LoVo (cell line): ENCODE results near the gene MPG.

Experiments
- DNase-seq: peaks from one replicate; pipeline ENCODE4 v3.0.0-alpha.2; 2016; ENCODE audit warnings: low spot score

The MPG gene

GRCh38 chr16:50769-51591, 27.0 kb upstream of the MPG start:
- no peak for DNase-seq

GRCh38 chr16:53346-54236, 24.4 kb upstream of the MPG start, which contains the start of the genes POLR3K and SNRNP25:
POLR3K (minus strand) TSS chr16:53608; CDS start chr16:53586, 22 bp downstream.
SNRNP25 (plus strand) TSS chr16:53828; CDS start chr16:54017, 189 bp downstream.
- peak; percentile 98 for DNase-seq

GRCh38 chr16:54237-54581, 23.8 kb upstream of the MPG start:
- DNase-seq = no peak

GRCh38 chr16:55571-56136, 22.4 kb upstream of the MPG start:
- DNase-seq = no peak

GRCh38 chr16:56231-56927, 21.6 kb upstream of the MPG start:
- no peak for DNase-seq

- no peak for DNase-seq
Observed at GRCh38 chr16:57711-58110, 20.3 kb upstream of the MPG start.

- DNase-seq = no peak
Observed at GRCh38 chr16:58491-59439, 19.3 kb upstream of the MPG start.

- no peak for DNase-seq
Observed at GRCh38 chr16:59440-60059, 18.5 kb upstream of the MPG start.

- DNase-seq = no peak
Observed at GRCh38 chr16:60166-60565, 17.9 kb upstream of the MPG start.

GRCh38 chr16:60929-61878, 16.8 kb upstream of the MPG start:
- DNase-seq = no peak

GRCh38 chr16:61879-62281, 16.1 kb upstream of the MPG start:
- DNase-seq = no peak

GRCh38 chr16:62283-62967, 15.6 kb upstream of the MPG start:
- no peak for DNase-seq

- DNase-seq = no peak
Observed at GRCh38 chr16:62968-63391, 15.0 kb upstream of the MPG start.

- DNase-seq = no peak
Observed at GRCh38 chr16:63466-63865, 14.6 kb upstream of the MPG start.

- no peak for DNase-seq
Observed at GRCh38 chr16:63998-64913, 13.8 kb upstream of the MPG start.

- no peak for DNase-seq
Observed at GRCh38 chr16:64914-65255, 13.1 kb upstream of the MPG start.

- DNase-seq = peak; percentile 58
Observed at GRCh38 chr16:65745-66144, 12.3 kb upstream of the MPG start.
